ENCODE data around the gene VPS37D.

DNA sequence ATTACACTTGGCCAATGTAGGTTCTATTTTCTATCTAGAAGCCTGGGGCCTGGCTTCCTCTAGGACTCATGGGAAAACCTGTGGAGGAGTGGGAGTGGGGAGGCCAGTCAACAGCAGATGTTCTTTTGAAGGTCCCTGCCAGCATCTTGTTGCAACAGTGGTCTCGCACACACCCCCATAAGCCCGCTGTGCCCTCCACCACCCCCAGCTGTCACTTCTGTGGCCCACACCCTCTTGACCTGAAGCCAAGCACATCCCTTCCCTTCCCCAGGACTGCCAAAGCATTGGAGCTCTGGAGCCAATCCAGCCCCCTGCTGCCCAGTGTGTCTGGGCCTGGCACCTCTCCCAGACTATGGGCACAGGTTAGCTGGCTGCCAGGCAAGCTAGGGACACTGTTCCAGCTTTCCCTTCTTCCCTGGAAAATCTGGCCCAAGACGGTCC, 53.8 kb downstream of the VPS37D start:
- TF ChIP-seq ISL1 (CRISPR knock-in tag; IDR thresholded peaks at IDR 0.05) (no peak), ZNF8 (CRISPR knock-in tag; IDR thresholded peaks at IDR 0.05) (no peak), RARB (CRISPR knock-in tag; IDR thresholded peaks at IDR 0.05) (no peak), ZFP30 (CRISPR knock-in tag; IDR thresholded peaks at IDR 0.05) (no peak), CSDC2 (CRISPR knock-in tag; IDR thresholded peaks at IDR 0.05) (no peak), ESRRG (CRISPR knock-in tag; IDR thresholded peaks at IDR 0.05) (no peak), PPARA (CRISPR knock-in tag; IDR thresholded peaks at IDR 0.05; ENCODE audit: borderline replicate concordance) (no peak), ZFP3 (CRISPR knock-in tag; IDR thresholded peaks at IDR 0.05) (no peak), ZNF565 (CRISPR knock-in tag; conservative IDR thresholded peaks at IDR 0.05; ENCODE audit: low read depth) (no peak), ZC3H10 (CRISPR knock-in tag; IDR thresholded peaks at IDR 0.05) (no peak)
- TF ChIP-seq, protein P1, sequence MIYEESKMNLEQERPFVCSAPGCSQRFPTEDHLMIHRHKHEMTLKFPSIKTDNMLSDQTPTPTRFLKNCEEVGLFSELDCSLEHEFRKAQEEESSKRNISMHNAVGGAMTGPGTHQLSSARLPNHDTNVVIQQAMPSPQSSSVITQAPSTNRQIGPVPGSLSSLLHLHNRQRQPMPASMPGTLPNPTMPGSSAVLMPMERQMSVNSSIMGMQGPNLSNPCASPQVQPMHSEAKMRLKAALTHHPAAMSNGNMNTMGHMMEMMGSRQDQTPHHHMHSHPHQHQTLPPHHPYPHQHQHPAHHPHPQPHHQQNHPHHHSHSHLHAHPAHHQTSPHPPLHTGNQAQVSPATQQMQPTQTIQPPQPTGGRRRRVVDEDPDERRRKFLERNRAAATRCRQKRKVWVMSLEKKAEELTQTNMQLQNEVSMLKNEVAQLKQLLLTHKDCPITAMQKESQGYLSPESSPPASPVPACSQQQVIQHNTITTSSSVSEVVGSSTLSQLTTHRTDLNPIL (CRISPR knock-in tag; IDR thresholded peaks at IDR 0.05; ENCODE audit: low read depth): no peak
- TF ChIP-seq, protein P2, sequence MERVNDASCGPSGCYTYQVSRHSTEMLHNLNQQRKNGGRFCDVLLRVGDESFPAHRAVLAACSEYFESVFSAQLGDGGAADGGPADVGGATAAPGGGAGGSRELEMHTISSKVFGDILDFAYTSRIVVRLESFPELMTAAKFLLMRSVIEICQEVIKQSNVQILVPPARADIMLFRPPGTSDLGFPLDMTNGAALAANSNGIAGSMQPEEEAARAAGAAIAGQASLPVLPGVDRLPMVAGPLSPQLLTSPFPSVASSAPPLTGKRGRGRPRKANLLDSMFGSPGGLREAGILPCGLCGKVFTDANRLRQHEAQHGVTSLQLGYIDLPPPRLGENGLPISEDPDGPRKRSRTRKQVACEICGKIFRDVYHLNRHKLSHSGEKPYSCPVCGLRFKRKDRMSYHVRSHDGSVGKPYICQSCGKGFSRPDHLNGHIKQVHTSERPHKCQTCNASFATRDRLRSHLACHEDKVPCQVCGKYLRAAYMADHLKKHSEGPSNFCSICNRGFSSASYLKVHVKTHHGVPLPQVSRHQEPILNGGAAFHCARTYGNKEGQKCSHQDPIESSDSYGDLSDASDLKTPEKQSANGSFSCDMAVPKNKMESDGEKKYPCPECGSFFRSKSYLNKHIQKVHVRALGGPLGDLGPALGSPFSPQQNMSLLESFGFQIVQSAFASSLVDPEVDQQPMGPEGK (CRISPR knock-in tag; IDR thresholded peaks at IDR 0.05; ENCODE audit: borderline replicate concordance): no peak
- TF ChIP-seq, protein P3, sequence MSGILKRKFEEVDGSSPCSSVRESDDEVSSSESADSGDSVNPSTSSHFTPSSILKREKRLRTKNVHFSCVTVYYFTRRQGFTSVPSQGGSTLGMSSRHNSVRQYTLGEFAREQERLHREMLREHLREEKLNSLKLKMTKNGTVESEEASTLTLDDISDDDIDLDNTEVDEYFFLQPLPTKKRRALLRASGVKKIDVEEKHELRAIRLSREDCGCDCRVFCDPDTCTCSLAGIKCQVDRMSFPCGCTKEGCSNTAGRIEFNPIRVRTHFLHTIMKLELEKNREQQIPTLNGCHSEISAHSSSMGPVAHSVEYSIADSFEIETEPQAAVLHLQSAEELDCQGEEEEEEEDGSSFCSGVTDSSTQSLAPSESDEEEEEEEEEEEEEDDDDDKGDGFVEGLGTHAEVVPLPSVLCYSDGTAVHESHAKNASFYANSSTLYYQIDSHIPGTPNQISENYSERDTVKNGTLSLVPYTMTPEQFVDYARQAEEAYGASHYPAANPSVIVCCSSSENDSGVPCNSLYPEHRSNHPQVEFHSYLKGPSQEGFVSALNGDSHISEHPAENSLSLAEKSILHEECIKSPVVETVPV (CRISPR knock-in tag; IDR thresholded peaks at IDR 0.05): no peak

Data from SK-N-SH treated with all-trans-retinoic acid at 6 μM for 48 hours (cell line).